GM23338 (cell line): ENCODE data around the gene MSH3. TPM values are rescaled to one million over a fixed set of nuclear protein-coding genes. Genes with fewer than 3 reads are reported as not detected.
"Not testable (repeated sequence)": the region's sequence is repeated elsewhere in the genome, so short reads cannot be mapped to it uniquely, and the experiment has no call there.

Experiments used
- ATAC-seq: fragments of 200-7000 bp; cut with Tn5 transposase; 3 replicates; pipeline ENCODE4 v1.9.1; 2020
- DNase-seq: peaks from one replicate; pipeline ENCODE4 v3.0.0-alpha.2; 2015; ENCODE audit warnings: low spot score
- H2AFZ ChIP-seq: fragments of 200-600 bp; sonication (generic); 2 replicates; pipeline ENCODE4 v1.8.0; 2016; ENCODE audit warnings: antibody characterized with exemption, mild to moderate bottlenecking, moderate library complexity
- H3F3A ChIP-seq: fragments of 200-600 bp; sonication (generic); replicated peaks from 2 replicates; pipeline ENCODE4 v1.8.0; 2017; ENCODE audit warnings: antibody characterized with exemption, mixed run types, low read depth
- H3K27ac ChIP-seq: fragments of 200-600 bp; sonication (generic); 2 replicates; pipeline ENCODE4 v1.6.1; 2016; ENCODE audit warnings: low read depth
- H3K27me3 ChIP-seq: fragments of 200-600 bp; sonication (generic); 2 replicates; pipeline ENCODE4 v1.8.0; 2016; ENCODE audit warnings: mild to moderate bottlenecking, mixed run types, moderate library complexity; ENCODE audit not compliant: insufficient read depth
- H3K36me3 ChIP-seq: fragments of 200-600 bp; sonication (generic); 2 replicates; pipeline ENCODE4 v1.8.0; 2016; ENCODE audit warnings: mild to moderate bottlenecking; ENCODE audit not compliant: insufficient read depth
- H3K4me1 ChIP-seq: fragments of 200-600 bp; sonication (generic); 2 replicates; pipeline ENCODE4 v1.8.0; 2016; ENCODE audit warnings: mild to moderate bottlenecking, moderate library complexity; ENCODE audit not compliant: insufficient read depth
- H3K4me2 ChIP-seq: fragments of 200-600 bp; sonication (generic); 2 replicates; pipeline ENCODE4 v1.7.1; 2017; ENCODE audit warnings: mixed run types
- H3K4me3 ChIP-seq: fragments of 200-600 bp; sonication (generic); 2 replicates; pipeline ENCODE4 v1.6.1; 2016; ENCODE audit warnings: mixed run types
- H3K79me2 ChIP-seq: fragments of 200-600 bp; sonication (generic); replicated peaks from 2 replicates; pipeline ENCODE4 v1.8.0; 2017; ENCODE audit warnings: mild to moderate bottlenecking; ENCODE audit not compliant: insufficient read depth
- H3K9me2 ChIP-seq: fragments of 200-600 bp; sonication (generic); 2 replicates; pipeline ENCODE4 v1.8.0; 2017; ENCODE audit not compliant: insufficient read depth
- H4K20me1 ChIP-seq: fragments of 200-600 bp; sonication (generic); replicated peaks from 2 replicates; pipeline ENCODE4 v1.8.0; 2017; ENCODE audit warnings: mild to moderate bottlenecking; ENCODE audit not compliant: insufficient read depth
- H3K27ac Mint-ChIP-seq: 2 replicates; pipeline ENCODE4 v1.8.0; 2020; ENCODE audit warnings: inconsistent platforms, mild to moderate bottlenecking, moderate library complexity, mixed read lengths
- H3K27me3 Mint-ChIP-seq: 3 replicates; pipeline ENCODE4 v1.8.0; 2022; ENCODE audit warnings: low read depth, mild to moderate bottlenecking, moderate library complexity, mixed read lengths, inconsistent platforms; ENCODE audit not compliant: insufficient read depth, poor library complexity
- H3K36me3 Mint-ChIP-seq: 3 replicates; pipeline ENCODE4 v1.8.0; 2021; ENCODE audit warnings: low read depth, mild to moderate bottlenecking, inconsistent platforms, moderate library complexity, mixed read lengths
- H3K4me1 Mint-ChIP-seq: 3 replicates; pipeline ENCODE4 v1.8.0; 2020; ENCODE audit warnings: mild to moderate bottlenecking, inconsistent platforms, mixed read lengths
- H3K4me3 Mint-ChIP-seq: 3 replicates; pipeline ENCODE4 v1.8.0; 2021; ENCODE audit warnings: moderate library complexity, mild to moderate bottlenecking, inconsistent platforms, mixed read lengths
- H3K9me3 Mint-ChIP-seq: 3 replicates; pipeline ENCODE4 v1.8.0; 2020; ENCODE audit warnings: moderate library complexity, mild to moderate bottlenecking, inconsistent platforms, mixed read lengths
- STAT1 ChIP-seq: IDR thresholded peaks from one replicate; pipeline ENCODE4 v1.6.1; 2016; ENCODE audit warnings: antibody characterized with exemption; ENCODE audit not compliant: unreplicated experiment
- polyA plus RNA-seq: library from polyadenylated mRNA; unstranded; fragments of >200 nt; fragmentation: Nextera tagmentation; extraction: Ambion mirVana; gene quantifications from 2 replicates; pipeline ENCODE4 v1.2.1, GENCODE V29; 2016
- total RNA-seq: library from RNA; depleted of rRNA; stranded (reverse); fragments of >200 nt; shearing (Covaris generic); gene quantifications from 2 replicates; pipeline ENCODE4 v1.2.3, GENCODE V29; 2014

Gene MSH3
- total and polyA plus RNA-seq, 2 experiments from 2014 or later: 13.3 to 16.6 TPM

GRCh38 chr5:80837679-80838078 lies 183.2 kb downstream of the MSH3 start:
- peaks cover 3% of the 10 kb centered on the region; the same call in 1 of the 3 replicates for H3K36me3 Mint-ChIP-seq
- no peak overlapping the region for H2AFZ ChIP-seq
- no peak overlapping the region for H3K27ac ChIP-seq
- H3K4me1 Mint-ChIP-seq: no peaks in the 10 kb centered on the region
- no peak overlapping the region for H3K4me3 ChIP-seq
- H3K36me3 ChIP-seq: no peaks in the 10 kb centered on the region
- no peaks in the 10 kb centered on the region for H3F3A ChIP-seq
- ATAC-seq (no peak), DNase-seq (no peak)
- no peak overlapping the region for H3K4me3 Mint-ChIP-seq
- no peaks in the 10 kb centered on the region for H3K4me1 ChIP-seq
- peaks cover 2% of the 10 kb centered on the region for H3K27me3 Mint-ChIP-seq
- H3K9me2 ChIP-seq: no peaks in the 10 kb centered on the region
- H3K4me2 ChIP-seq: no peak overlapping the region
- no peak overlapping the region for H3K27ac Mint-ChIP-seq
- H3K27me3 ChIP-seq: no peaks in the 10 kb centered on the region
- no peak for TF ChIP-seq STAT1
- H3K9me3 Mint-ChIP-seq: peaks cover 3% of the 10 kb centered on the region; the same call in 2 of the 3 replicates
- H4K20me1 ChIP-seq: no peaks in the 10 kb centered on the region
- no peaks in the 10 kb centered on the region for H3K79me2 ChIP-seq

GRCh38 chr5:80841026-80841797 lies 186.8 kb downstream of the MSH3 start:
- H4K20me1 ChIP-seq, H3K36me3 ChIP-seq, H2AFZ ChIP-seq, H3K27ac ChIP-seq, H3K9me2 ChIP-seq, H3K79me2 ChIP-seq, H3K27me3 ChIP-seq, H3K27ac Mint-ChIP-seq, H3K4me2 ChIP-seq, ATAC-seq, H3K4me1 ChIP-seq, H3K27me3 Mint-ChIP-seq, DNase-seq, H3F3A ChIP-seq, H3K9me3 Mint-ChIP-seq, H3K4me3 Mint-ChIP-seq, H3K4me1 Mint-ChIP-seq, H3K4me3 ChIP-seq: not testable (repeated sequence)
- H3K36me3 Mint-ChIP-seq: peaks cover 11% of the 10 kb centered on the region

- not testable (repeated sequence) for ATAC-seq, H4K20me1 ChIP-seq, H3F3A ChIP-seq, DNase-seq, H3K27ac ChIP-seq, H3K79me2 ChIP-seq, H3K27ac Mint-ChIP-seq, H3K27me3 Mint-ChIP-seq, H3K4me2 ChIP-seq, H3K4me1 Mint-ChIP-seq, H2AFZ ChIP-seq, H3K4me3 ChIP-seq, H3K9me2 ChIP-seq, H3K4me1 ChIP-seq, H3K36me3 ChIP-seq, H3K27me3 ChIP-seq, H3K4me3 Mint-ChIP-seq
- Mint-ChIP-seq H3K36me3 (peaks cover 61% of the 10 kb centered on the region), H3K9me3 (peaks cover 40% of the 10 kb centered on the region)
These were observed 192.0 kb downstream of the MSH3 start for GRCh38 chr5:80846422-80846821.

GRCh38 chr5:80850168-80850567 lies 195.7 kb downstream of the MSH3 start:
- H3K36me3 ChIP-seq, DNase-seq, H3K9me2 ChIP-seq, ATAC-seq, H3K27me3 ChIP-seq, H4K20me1 ChIP-seq, H3F3A ChIP-seq, H3K4me1 ChIP-seq, H3K4me2 ChIP-seq, H3K27ac ChIP-seq, H3K79me2 ChIP-seq, H3K27me3 Mint-ChIP-seq, H2AFZ ChIP-seq, H3K4me3 Mint-ChIP-seq, H3K27ac Mint-ChIP-seq, H3K4me1 Mint-ChIP-seq, H3K4me3 ChIP-seq: not testable (repeated sequence)
- Mint-ChIP-seq H3K36me3 (peaks cover 72% of the 10 kb centered on the region), H3K9me3 (peaks cover 38% of the 10 kb centered on the region)
